Small intestine (tissue), 4 donors: ENCODE results near the gene OR5K3. TPM values are rescaled to one million over a fixed set of nuclear protein-coding genes. Genes with fewer than 3 reads are reported as not detected.

Source experiments
- polyA plus RNA-seq, 4 donors: library from polyadenylated mRNA; stranded (reverse) in 3 of 4; unstranded in 1 of 4; fragments of 200-250 nt in 3 of 4; fragments of 120-200 nt in 1 of 4; gene quantifications; one replicate each; pipeline versions ENCODE4 v1.2.1 to v1.2.3, GENCODE V29; 2013
- donor health status: healthy with polysubstance abuse.
- donor health status: Bipolar disorder and iron deficiency.
- donor health status: healthy.

OR5K3 gene
- polyA plus RNA-seq, 4 donors: not detected

Other genes starting within 250 kb of the OR5K3 start
- gene OR5H14, start 243.2 kb upstream of the OR5K3 start, polyA plus RNA-seq: not detected
- gene OR5H15, start 224.0 kb upstream of the OR5K3 start, polyA plus RNA-seq: not detected
- not detected for gene OR5H6, start 126.4 kb upstream of the OR5K3 start, polyA plus RNA-seq
- gene OR5H2, start 108.2 kb upstream of the OR5K3 start, polyA plus RNA-seq: not detected
- gene OR5K4, start 36.8 kb upstream of the OR5K3 start, polyA plus RNA-seq: not detected
- gene OR5K1, start 72.5 kb downstream of the OR5K3 start, polyA plus RNA-seq: not detected
- gene OR5K2, start 107.0 kb downstream of the OR5K3 start, polyA plus RNA-seq: under 1 TPM in 1 of 4 donors, not detected in 3; 0.10 TPM
- gene CLDND1, start 132.2 kb downstream of the OR5K3 start, polyA plus RNA-seq: 10 to 100 TPM; 30.8 to 98.9 (median 51.8) TPM
- gene GPR15, start 141.3 kb downstream of the OR5K3 start, polyA plus RNA-seq: under 1 TPM in 3 of 4 donors, not detected in 1; 0.16 to 0.54 (median 0.30) TPM
- gene CPOX, start 202.9 kb downstream of the OR5K3 start, polyA plus RNA-seq: 10 to 100 TPM; 13.4 to 28.8 (median 21.2) TPM